LNCaP clone FGC (cell line): ENCODE results near the gene G3BP2.
A peak's percentile ranks its signal among the peaks of the same experiment; 100 is the strongest.
"Not testable (repeated sequence)": the region's sequence is repeated elsewhere in the genome, so short reads cannot be mapped to it uniquely, and the experiment has no call there.

ENCODE experiments used
- DNase-seq: peaks from one replicate; pipeline ENCODE4 v3.0.0-alpha.2; 2011; ENCODE audit warnings: low read depth
- H3K4me3 ChIP-seq: 2 replicates; pipeline ENCODE4 v1.5.1; 2011; ENCODE audit warnings: mild to moderate bottlenecking, low read depth, low read length, control low read depth
- CTCF ChIP-seq: IDR thresholded peaks from 2 replicates; pipeline ENCODE4 v1.5.1; 2012; ENCODE audit warnings: mild to moderate bottlenecking; ENCODE audit not compliant: control insufficient read depth, insufficient read depth; ENCODE audit errors: extremely low read depth

The G3BP2 gene

DNA sequence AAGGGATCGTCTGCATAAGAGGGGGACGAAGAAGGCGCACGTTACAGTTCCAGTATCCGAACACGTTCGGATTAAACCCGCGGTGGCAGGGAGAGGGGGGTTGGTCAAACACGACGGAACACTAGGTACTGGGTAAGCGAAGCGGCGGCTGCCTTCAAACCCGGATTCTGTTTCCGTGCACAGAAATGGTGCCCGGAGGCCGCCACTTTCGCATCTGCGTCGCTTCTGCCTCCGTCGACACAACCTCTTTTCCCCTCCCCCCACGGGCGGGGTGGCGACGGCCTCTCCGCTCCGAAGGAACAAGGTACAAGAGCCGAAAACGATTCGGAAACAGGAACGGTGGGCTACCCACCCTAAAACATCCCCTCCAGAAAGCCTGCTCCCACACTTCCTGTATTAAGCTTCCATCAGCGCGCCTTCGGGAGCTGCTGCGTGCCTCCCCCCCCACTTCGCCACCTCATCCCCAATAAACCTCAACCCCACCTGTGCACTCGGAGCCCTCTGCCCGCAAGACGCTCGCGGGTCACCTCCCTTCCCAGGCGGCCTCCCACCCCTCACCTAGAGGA lies 667 bp downstream of the G3BP2 start:
- no peak for TF ChIP-seq CTCF
- H3K4me3 ChIP-seq: peak overlapping the region; percentile 89
- peak; percentile 66 for DNase-seq

DNA sequence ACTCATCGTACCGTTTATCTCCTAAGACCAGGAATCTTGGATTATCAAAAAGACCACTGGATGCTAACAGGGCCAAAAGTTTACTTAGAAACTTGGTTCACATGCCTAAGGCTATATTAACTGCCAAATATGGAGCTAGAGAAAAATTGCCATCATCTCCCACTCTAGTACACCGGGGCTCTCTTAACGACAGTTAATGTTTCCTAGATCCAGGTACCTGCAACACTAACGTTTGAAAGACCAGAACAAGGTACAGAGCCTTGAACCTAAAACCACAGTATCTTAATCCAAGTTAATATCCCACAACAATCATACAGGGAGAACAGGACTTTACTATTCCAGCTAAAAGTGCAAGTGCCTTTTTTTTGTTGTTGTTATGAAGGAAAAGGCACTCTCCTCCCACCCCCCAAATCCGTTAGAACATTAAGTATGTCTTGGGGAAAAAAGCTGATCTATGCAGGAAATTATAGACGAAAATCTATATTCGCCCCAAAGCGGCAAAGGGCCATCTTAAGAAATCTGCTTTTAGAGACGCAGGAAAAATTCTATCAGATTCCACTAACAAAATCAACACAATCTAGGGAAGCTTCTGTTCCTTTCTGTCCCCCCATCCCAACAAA lies 1.3 kb downstream of the G3BP2 start:
- no peak for TF ChIP-seq CTCF
- no peak for DNase-seq
- peak overlapping the region; percentile 89 for H3K4me3 ChIP-seq

GRCh38 chr4:75668596-75668995 lies 4.6 kb downstream of the G3BP2 start:
- no peak for DNase-seq
- TF ChIP-seq CTCF: no peak
- no peak overlapping the region for H3K4me3 ChIP-seq

DNA sequence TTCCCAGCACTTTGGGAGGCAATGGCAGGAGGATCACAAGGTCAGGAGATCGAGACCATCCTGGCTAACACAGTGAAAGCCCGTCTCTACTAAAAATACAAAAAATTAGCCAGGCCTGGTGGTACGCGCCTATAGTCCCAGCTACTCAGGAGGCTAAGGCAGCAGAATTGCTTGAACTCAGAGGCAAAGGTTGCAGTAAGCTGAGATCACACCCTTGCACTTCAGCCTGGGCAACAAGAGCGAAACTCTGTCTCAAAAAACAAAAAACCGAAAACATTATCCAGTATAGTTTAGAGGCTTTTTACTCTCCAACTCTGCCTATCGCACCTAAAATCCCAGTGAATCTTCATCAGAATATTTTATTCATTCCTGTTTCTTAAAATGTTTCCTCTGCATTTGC lies 5.6 kb downstream of the G3BP2 start:
- DNase-seq, H3K4me3 ChIP-seq: not testable (repeated sequence)

DNA sequence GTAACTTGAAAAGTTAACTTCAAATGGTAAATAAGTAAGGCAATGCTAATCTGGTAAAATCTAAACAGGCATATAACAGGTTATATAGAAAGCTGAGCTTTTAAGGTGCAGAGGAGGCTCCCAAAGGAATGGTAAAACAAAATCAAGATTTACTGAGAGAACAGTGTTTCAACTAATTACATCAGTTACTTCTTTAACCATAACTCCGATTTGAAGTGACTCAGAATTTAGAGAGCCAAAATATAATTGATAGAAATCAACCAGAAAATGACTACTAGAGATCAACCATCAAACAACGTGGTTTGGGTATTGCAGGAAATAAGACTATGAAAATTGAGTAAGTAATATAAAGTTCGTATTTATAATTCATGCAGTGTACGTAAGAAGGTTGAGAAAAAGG lies 6.9 kb downstream of the G3BP2 start:
- no peak for DNase-seq
- no peak overlapping the region for H3K4me3 ChIP-seq
- no peak for TF ChIP-seq CTCF

DNA sequence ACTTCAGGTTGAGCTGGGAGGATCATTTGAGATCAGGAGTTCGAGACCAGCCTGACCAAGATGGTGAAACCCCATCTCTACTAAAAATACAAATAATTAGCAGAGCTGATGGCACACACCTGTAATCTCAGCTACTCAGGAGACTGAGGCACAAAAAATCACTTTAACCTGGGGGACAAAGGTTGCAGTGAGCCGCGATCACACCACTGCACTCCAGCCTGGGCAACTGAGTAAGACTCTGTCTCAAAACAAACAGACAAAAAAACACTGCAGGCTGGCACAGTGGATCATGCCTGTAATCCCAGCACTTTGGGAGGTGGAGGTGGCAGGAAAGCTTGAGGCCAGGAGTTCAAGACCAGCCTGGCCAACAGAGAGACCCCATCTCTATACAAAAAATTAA lies 8.6 kb downstream of the G3BP2 start:
- not testable (repeated sequence) for DNase-seq, H3K4me3 ChIP-seq

DNA sequence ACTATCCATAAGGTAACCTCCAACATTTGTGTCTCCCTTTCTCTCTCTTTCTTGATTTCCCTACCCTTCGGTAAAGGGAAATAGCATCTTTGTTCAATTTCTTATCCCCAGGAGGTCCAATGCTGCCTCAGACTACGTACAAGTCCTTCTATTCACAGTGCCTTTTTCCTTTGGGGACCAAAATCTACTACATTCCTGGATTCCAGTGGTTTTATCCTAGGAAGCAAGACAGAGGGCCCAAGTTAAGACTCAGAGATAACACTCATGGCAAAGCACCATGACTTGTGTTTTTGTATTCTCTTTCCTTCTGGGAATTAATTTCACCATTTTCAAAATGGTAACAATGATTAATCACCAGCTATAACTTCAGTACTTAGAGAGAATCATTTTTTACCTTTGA lies 10.6 kb downstream of the G3BP2 start:
- H3K4me3 ChIP-seq: no peak overlapping the region
- TF ChIP-seq CTCF: no peak
- no peak for DNase-seq

GRCh38 chr4:75660491-75660890 lies 12.7 kb downstream of the G3BP2 start:
- TF ChIP-seq CTCF: no peak
- DNase-seq: no peak

More at GRCh38 chr4:75660491-75660890, 12.7 kb downstream of the G3BP2 start:
- no peak overlapping the region for H3K4me3 ChIP-seq
